A549 (cell line): Measurements from ENCODE around the gene HIVEP3. TPM values are rescaled to one million over a fixed set of nuclear protein-coding genes. Genes with fewer than 3 reads are reported as not detected.
A peak's percentile ranks its signal among the peaks of the same experiment; 100 is the strongest.

Experiments
- ATAC-seq, 2 experiments: fragments of 200-7000 bp in 1 of 2; fragments of >200 bp in 1 of 2; cut with Nextera tagmentation in 1 of 2; cut with Tn5 transposase in 1 of 2; 3 replicates each; pipeline versions ENCODE4 v1.8.0 to v1.9.1; 2018 to 2020; ENCODE audit warnings: mild to moderate bottlenecking in 1 of 2, moderate library complexity in 1 of 2
- CTCF ChIA-PET: fragments of 300-600 bp; sonication (Branson Sonifier 250); formaldehyde crosslinking; extraction: SDS; loops from one replicate; lab custom pipeline; 2021; ENCODE audit warnings: antibody characterized with exemption, inconsistent platforms; lab: Yijun Ruan, JAX
- POLR2A ChIA-PET: fragments of 350-600 bp; formaldehyde crosslinking; extraction: SDS; loops from one replicate; lab custom pipeline; 2021; ENCODE audit warnings: antibody characterized with exemption, inconsistent platforms; lab: Yijun Ruan, JAX
- DNase-seq, 2 experiments: peaks; one replicate each; pipeline versions ENCODE4 v3.0.0 to v3.0.0-alpha.2; 2011 to 2016; ENCODE audit warnings: low read depth in 1 of 2, low spot score in 1 of 2
- FAIRE-seq: peaks from 2 replicates; lab custom pipeline; 2011; peaks lifted over from hg19 to GRCh38; lab: Jason Lieb, UNC
- H3K27ac ChIP-seq, 2 experiments: fragments of >200 bp; sonication (Bioruptor Twin); formaldehyde crosslinking; 3 replicates each; pipeline ENCODE4 v1.5.1; 2016 to 2017
- H3K4me1 ChIP-seq: fragments of >200 bp; sonication (Bioruptor Twin); formaldehyde crosslinking; 3 replicates; pipeline ENCODE4 v1.6.1; 2016
- H3K4me2 ChIP-seq: fragments of >200 bp; sonication (Bioruptor Twin); formaldehyde crosslinking; 3 replicates; pipeline ENCODE4 v1.6.1; 2016
- H3K4me3 ChIP-seq: fragments of >200 bp; sonication (Bioruptor Twin); formaldehyde crosslinking; 3 replicates; pipeline ENCODE4 v1.5.1; 2016
- H3K9me3 ChIP-seq: fragments of >200 bp; sonication (Bioruptor Twin); formaldehyde crosslinking; 3 replicates; pipeline ENCODE4 v1.6.1; 2016
- CTCF ChIP-seq: fragments of >200 bp; sonication (Bioruptor Twin); formaldehyde crosslinking; IDR thresholded peaks from 3 replicates; pipeline ENCODE4 v1.5.1; 2016
- EHF ChIP-seq: fragments of 250-450 bp; sonication (Bioruptor Pico); IDR thresholded peaks from 2 replicates; pipeline ENCODE4 v1.5.0; 2020; ENCODE audit warnings: mild to moderate bottlenecking
- FOSL2 ChIP-seq, 2 experiments: fragments of 450-650 bp in 1 of 2; fragments of >200 bp in 1 of 2; sonication (Bioruptor Twin) in 1 of 2; formaldehyde crosslinking; IDR thresholded peaks; 2 replicates each; pipeline versions ENCODE4 v1.5.0 to v1.6.1; 2016 to 2020; ENCODE audit warnings: mild to moderate bottlenecking in 1 of 2, moderate library complexity in 1 of 2
- HES2 ChIP-seq: fragments of >200 bp; sonication (Bioruptor Twin); formaldehyde crosslinking; IDR thresholded peaks from 2 replicates; pipeline ENCODE4 v1.6.1; 2016
- HEYL ChIP-seq: fragments of 250-450 bp; sonication (Bioruptor Pico); IDR thresholded peaks from 2 replicates; pipeline ENCODE4 v1.8.0; 2021; ENCODE audit warnings: mild to moderate bottlenecking, moderate library complexity
- HOXB5 ChIP-seq: fragments of 250-450 bp; sonication (Bioruptor Pico); IDR thresholded peaks from 2 replicates; pipeline ENCODE4 v1.5.0; 2020; ENCODE audit warnings: mild to moderate bottlenecking, moderate library complexity
- JUN ChIP-seq, 2 experiments: fragments of >200 bp; sonication (Bioruptor Twin); formaldehyde crosslinking; IDR thresholded peaks; 2 replicates in 1 of 2; 3 replicates in 1 of 2; pipeline ENCODE4 v1.6.1; 2016 to 2017
- KDM5A ChIP-seq: fragments of 200-600 bp; sonication (generic); IDR thresholded peaks from 2 replicates; pipeline ENCODE4 v1.6.1; 2016; ENCODE audit warnings: antibody characterized with exemption, mild to moderate bottlenecking
- PBX3 ChIP-seq: IDR thresholded peaks from 2 replicates; pipeline ENCODE4 v1.6.1; 2012
- PHF8 ChIP-seq: fragments of 200-600 bp; sonication (generic); IDR thresholded peaks from 2 replicates; pipeline ENCODE4 v1.6.1; 2016; ENCODE audit warnings: low read depth, mild to moderate bottlenecking, antibody characterized with exemption, moderate library complexity, borderline replicate concordance
- POLR2A ChIP-seq: IDR thresholded peaks from 2 replicates; pipeline ENCODE4 v1.6.1; 2012; ENCODE audit warnings: mild to moderate bottlenecking, low read length
- RAD21 ChIP-seq, 2 experiments: fragments of >200 bp in 1 of 2; sonication (Bioruptor Twin) in 1 of 2; formaldehyde crosslinking in 1 of 2; IDR thresholded peaks in 1 of 2; conservative IDR thresholded peaks in 1 of 2; 2 replicates in 1 of 2; 3 replicates in 1 of 2; pipeline ENCODE4 v1.6.1; 2012 to 2018; ENCODE audit warnings: inconsistent platforms in 1 of 2
- RARB ChIP-seq: fragments of 250-450 bp; sonication (Bioruptor Pico); IDR thresholded peaks from 2 replicates; pipeline ENCODE4 v1.8.0; 2021; ENCODE audit warnings: mild to moderate bottlenecking, moderate library complexity
- RCOR1 ChIP-seq: fragments of 150-350 bp; IDR thresholded peaks from 2 replicates; pipeline ENCODE4 v1.6.1; 2014; ENCODE audit warnings: antibody characterized with exemption, low read length, low read depth
- REST ChIP-seq: fragments of 200-600 bp; sonication (generic); IDR thresholded peaks from 2 replicates; pipeline ENCODE4 v1.6.1; 2016; ENCODE audit warnings: antibody characterized with exemption, mild to moderate bottlenecking, moderate library complexity
- SMC3 ChIP-seq: fragments of >200 bp; sonication (Bioruptor Twin); formaldehyde crosslinking; IDR thresholded peaks from 3 replicates; pipeline ENCODE4 v1.6.1; 2018; ENCODE audit warnings: inconsistent platforms
- ZC3H11A ChIP-seq: fragments of 450-650 bp; IDR thresholded peaks from 2 replicates; pipeline ENCODE4 v1.6.1; 2014; ENCODE audit warnings: antibody characterized with exemption, mild to moderate bottlenecking
- WGBS: methylation state at CpG from one replicate; pipeline ENCODE4 v1.1.6; 2017; ENCODE audit errors: missing lambda C conversion rate; 5-methylcytosine and 5-hydroxymethylcytosine counted together
- polyA plus RNA-seq, 4 experiments: library from polyadenylated mRNA; depleted of rRNA in 3 of 4; stranded (reverse); fragments of >200 nt; fragmentation: RNase III in 1 of 4; extraction: RNeasy Plus Mini Kit Qiagen cat#74134 plus additional on column Dnase treatment in 1 of 4; gene quantifications; 2 replicates in 3 of 4; 3 replicates in 1 of 4; pipeline ENCODE4 v1.2.3, GENCODE V29; 2011 to 2017

Gene HIVEP3
- polyA plus RNA-seq, 2 of the 4 experiments (the other 2 are of a cell fraction): 1.5 to 2.0 TPM

- WGBS: 73% methylated on average over 2 of the region's 2 CpGs
- Histone ChIP-seq H3K4me1 (peaks cover 12% of the 10 kb centered on the region; the same call in 1 of the 3 replicates), H3K4me3 (no peak overlapping the region), H3K4me2 (peak overlapping the region; percentile 49), H3K9me3 (no peaks in the 10 kb centered on the region), H3K27ac (peak overlapping the region; percentile 63 to 74; a peak in 5 of 6 replicates)
- TF ChIP-seq POLR2A (no peak), FOSL2 (IDR thresholded peaks at IDR 0.05) (no peak), FOSL2 (CRISPR knock-in tag; IDR thresholded peaks at IDR 0.05) (peak; percentile 5; the same call in 1 of the 2 replicates), RCOR1 (no peak), REST (no peak), PBX3 (no peak), JUN (IDR thresholded peaks at IDR 0.05) (no peak), ZC3H11A (no peak)
- DNase-seq: peak; percentile 10 to 16
- POLR2A ChIA-PET: interaction anchor here (2.3 kb wide), 1 partner anchor 50 kb away, joined by 9 read pairs; no protein-coding TSS in a partner anchor
- peak in 1 of 2 experiments; percentile 51; a peak in 2 of 6 replicates for ATAC-seq
- CTCF ChIA-PET: interaction anchor here (0.7 to 2.0 kb wide), 14 partner anchors 8 to 365 kb away, joined by 3 to 10 read pairs (median 4); partner anchors contain the start of gene HIVEP3
- FAIRE-seq: no peak
Observed at GRCh38 chr1:41812453-41812852, 106.3 kb downstream of the HIVEP3 start.

GRCh38 chr1:41812051-41812450 lies 106.7 kb downstream of the HIVEP3 start:
- ChIA-PET POLR2A (interaction anchor here (2.3 kb wide), 1 partner anchor 51 kb away, joined by 9 read pairs; no protein-coding TSS in a partner anchor), CTCF (interaction anchor here (0.7 to 2.0 kb wide), 14 partner anchors 9 to 365 kb away, joined by 3 to 10 read pairs (median 4); partner anchors contain the start of gene HIVEP3)
- no peak overlapping the region for H3K4me3 ChIP-seq
- peaks cover 12% of the 10 kb centered on the region; the same call in 1 of the 3 replicates for H3K4me1 ChIP-seq
- peak; percentile 59 to 60 for DNase-seq
- 35% methylated on average over 5 of the region's 5 CpGs for WGBS
- H3K4me2 ChIP-seq: peak overlapping the region; percentile 49
- H3K9me3 ChIP-seq: no peaks in the 10 kb centered on the region
- no peak for FAIRE-seq
- TF ChIP-seq SMC3 (peak; percentile 52; the same call in 1 of the 3 replicates), CTCF (peak; percentile 53), RAD21 (conservative IDR thresholded peaks at IDR 0.05 in 1 of 2, IDR thresholded peaks at IDR 0.05 in 1 of 2) (peak; percentile 55 to 64), HOXB5 (CRISPR knock-in tag) (no peak)
- peak in 1 of 2 experiments; percentile 82; a peak in 3 of 6 replicates for ATAC-seq
- H3K27ac ChIP-seq: peak overlapping the region; percentile 63 to 74; a peak in 5 of 6 replicates

GRCh38 chr1:41811051-41811795 lies 107.5 kb downstream of the HIVEP3 start:
- TF ChIP-seq EHF (CRISPR knock-in tag) (no peak), PHF8 (no peak), KDM5A (no peak), HES2 (no peak), HEYL (CRISPR knock-in tag) (no peak), RARB (CRISPR knock-in tag) (no peak)
- TF ChIP-seq, all 56 proteins: peak for 0
- Histone ChIP-seq H3K4me2 (no peak overlapping the region), H3K27ac (no peak overlapping the region), H3K4me1 (peaks cover 12% of the 10 kb centered on the region; the same call in 1 of the 3 replicates), H3K4me3 (no peak overlapping the region), H3K9me3 (no peaks in the 10 kb centered on the region)
- DNase-seq (no peak), ATAC-seq (no peak), FAIRE-seq (no peak)
- WGBS: 46% methylated on average over 3 of the region's 7 CpGs
- CTCF ChIA-PET: interaction anchor here (1.0 to 2.0 kb wide), 11 partner anchors 9 to 366 kb away, joined by 3 to 10 read pairs (median 4); no protein-coding TSS in a partner anchor
- POLR2A ChIA-PET: interaction anchor here (2.3 kb wide), 1 partner anchor 51 kb away, joined by 9 read pairs; no protein-coding TSS in a partner anchor
